Peyer's patch (tissue), 4 donors: ENCODE data around the gene LCTL.

Source experiments
- CTCF ChIP-seq, 6 experiments: fragments of 450-650 bp in 4 of 6; fragments of 200-600 bp in 2 of 6; sonication (generic) in 1 of 6; IDR thresholded peaks; one replicate each; pipeline ENCODE4 v1.5.1; 2017 to 2019; ENCODE audit warnings: antibody characterized with exemption in 6 of 6, mild to moderate bottlenecking in 3 of 6, moderate library complexity in 1 of 6
- POLR2A ChIP-seq, 2 donors: fragments of 450-650 bp; IDR thresholded peaks; one replicate each; pipeline ENCODE4 v1.5.1; 2017; ENCODE audit warnings: antibody characterized with exemption in 2 of 2, mild to moderate bottlenecking in 2 of 2, moderate library complexity in 2 of 2

GRCh38 chr15:66587749-66588148 is 22.0 kb upstream of the LCTL start:
- TF ChIP-seq CTCF (IDR thresholded peaks at IDR 0.05) = no peak
- TF ChIP-seq POLR2A (IDR thresholded peaks at IDR 0.05) = no peak
